Measurements from ENCODE around the gene PATZ1. TPM values are rescaled to one million over a fixed set of nuclear protein-coding genes. Genes with fewer than 3 reads are reported as not detected.

Gene PATZ1
- total and polyA plus RNA-seq, 2 experiments from 2014 or later = 23.2 to 56.8 TPM

- Mint-ChIP-seq H3K36me3 (ENCODE audit: low read depth) (no peaks in the 10 kb centered on the region), H3K4me3 (no peak overlapping the region), H3K27ac (no peak overlapping the region), H3K27me3 (ENCODE audit: insufficient read depth, low read depth, poor library complexity) (peaks cover 5% of the 10 kb centered on the region), H3K9me3 (no peaks in the 10 kb centered on the region), H3K4me1 (no peaks in the 10 kb centered on the region)
- Histone ChIP-seq H3K79me2 (replicated peaks; ENCODE audit: insufficient read depth) (no peaks in the 10 kb centered on the region), H3K27ac (ENCODE audit: low read depth) (no peak overlapping the region), H3F3A (replicated peaks; ENCODE audit: low read depth) (no peaks in the 10 kb centered on the region), H3K27me3 (ENCODE audit: insufficient read depth) (no peaks in the 10 kb centered on the region), H3K4me3 (no peak overlapping the region), H4K20me1 (replicated peaks; ENCODE audit: insufficient read depth) (no peaks in the 10 kb centered on the region), H2AFZ (peak overlapping the region; percentile 69), H3K9me2 (ENCODE audit: insufficient read depth) (no peaks in the 10 kb centered on the region), H3K4me1 (ENCODE audit: insufficient read depth) (no peaks in the 10 kb centered on the region), H3K36me3 (ENCODE audit: insufficient read depth) (no peaks in the 10 kb centered on the region), H3K4me2 (no peak overlapping the region)
- DNase-seq (ENCODE audit: low spot score) = no peak
- no peak for ATAC-seq
- TF ChIP-seq EZH2phosphoT487 (IDR thresholded peaks at IDR 0.05; ENCODE audit: unreplicated experiment) (no peak), STAT1 (IDR thresholded peaks at IDR 0.05; ENCODE audit: unreplicated experiment) (no peak), POLR2AphosphoS5 (IDR thresholded peaks at IDR 0.05; ENCODE audit: low read depth) (no peak), EZH2 (IDR thresholded peaks at IDR 0.05; ENCODE audit: low read depth, unreplicated experiment) (no peak), ZNF114 (CRISPR knock-in tag; IDR thresholded peaks at IDR 0.05) (no peak), JUNB (IDR thresholded peaks at IDR 0.05; ENCODE audit: unreplicated experiment) (no peak), NANOG (IDR thresholded peaks at IDR 0.05; ENCODE audit: borderline replicate concordance) (no peak), CTCF (conservative IDR thresholded peaks at IDR 0.05; ENCODE audit: low read depth in 2 of 2) (no peak), CREB1 (CRISPR knock-in tag; IDR thresholded peaks at IDR 0.05; ENCODE audit: low read depth) (no peak), ZNF462 (CRISPR knock-in tag; IDR thresholded peaks at IDR 0.05) (no peak), ETS1 (IDR thresholded peaks at IDR 0.05) (no peak), ZNF331 (CRISPR knock-in tag; IDR thresholded peaks at IDR 0.05; ENCODE audit: low read depth) (no peak), REST (IDR thresholded peaks at IDR 0.05; ENCODE audit: unreplicated experiment) (no peak)
Measured at GRCh38 chr22:31378123-31378522, 32.0 kb upstream of the PATZ1 start.

Data from GM23338 (cell line).